ENCODE measurements around the gene SLC44A3.

- TF ChIP-seq, protein P1, sequence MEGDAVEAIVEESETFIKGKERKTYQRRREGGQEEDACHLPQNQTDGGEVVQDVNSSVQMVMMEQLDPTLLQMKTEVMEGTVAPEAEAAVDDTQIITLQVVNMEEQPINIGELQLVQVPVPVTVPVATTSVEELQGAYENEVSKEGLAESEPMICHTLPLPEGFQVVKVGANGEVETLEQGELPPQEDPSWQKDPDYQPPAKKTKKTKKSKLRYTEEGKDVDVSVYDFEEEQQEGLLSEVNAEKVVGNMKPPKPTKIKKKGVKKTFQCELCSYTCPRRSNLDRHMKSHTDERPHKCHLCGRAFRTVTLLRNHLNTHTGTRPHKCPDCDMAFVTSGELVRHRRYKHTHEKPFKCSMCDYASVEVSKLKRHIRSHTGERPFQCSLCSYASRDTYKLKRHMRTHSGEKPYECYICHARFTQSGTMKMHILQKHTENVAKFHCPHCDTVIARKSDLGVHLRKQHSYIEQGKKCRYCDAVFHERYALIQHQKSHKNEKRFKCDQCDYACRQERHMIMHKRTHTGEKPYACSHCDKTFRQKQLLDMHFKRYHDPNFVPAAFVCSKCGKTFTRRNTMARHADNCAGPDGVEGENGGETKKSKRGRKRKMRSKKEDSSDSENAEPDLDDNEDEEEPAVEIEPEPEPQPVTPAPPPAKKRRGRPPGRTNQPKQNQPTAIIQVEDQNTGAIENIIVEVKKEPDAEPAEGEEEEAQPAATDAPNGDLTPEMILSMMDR (conservative IDR thresholded peaks at IDR 0.05; ENCODE audit: low read length), result no peak
- TF ChIP-seq EZH2phosphoT487 (IDR thresholded peaks at IDR 0.05; ENCODE audit: borderline replicate concordance), result no peak
Measured at GRCh38 chr1:94905207-94905606, 85.0 kb downstream of the SLC44A3 start.

All from Loucy (cell line).